ACC112 (cell line): ENCODE results near the gene IGFALS.

ENCODE experiments used
- H2AFZ ChIP-seq: fragments of 200-600 bp; sonication (generic); one replicate; pipeline ENCODE4 v1.6.0; 2017; ENCODE audit warnings: antibody characterized with exemption, low read length; ENCODE audit not compliant: unreplicated experiment
- H3K27ac ChIP-seq: fragments of 200-600 bp; sonication (generic); 2 replicates; pipeline ENCODE4 v1.5.1; 2014; ENCODE audit warnings: low read depth, mild to moderate bottlenecking, antibody characterized with exemption, low read length, moderate library complexity
- H3K27me3 ChIP-seq: fragments of 200-600 bp; sonication (generic); 2 replicates; pipeline ENCODE4 v1.6.1; 2014; ENCODE audit warnings: mild to moderate bottlenecking, antibody characterized with exemption, low read length, moderate library complexity, mixed read lengths; ENCODE audit not compliant: insufficient read depth
- H3K36me3 ChIP-seq: fragments of 200-600 bp; sonication (generic); 2 replicates; pipeline ENCODE4 v1.6.1; 2016; ENCODE audit warnings: mild to moderate bottlenecking, antibody characterized with exemption, low read length, moderate library complexity, mixed read lengths; ENCODE audit not compliant: insufficient read depth
- H3K4me1 ChIP-seq: fragments of 200-600 bp; sonication (generic); one replicate; pipeline ENCODE4 v1.6.1; 2016; ENCODE audit warnings: low read length, mixed read lengths; ENCODE audit not compliant: insufficient read depth, unreplicated experiment, control insufficient read depth
- H3K4me3 ChIP-seq: fragments of 200-600 bp; sonication (generic); 2 replicates; pipeline ENCODE4 v1.5.1; 2014; ENCODE audit warnings: mild to moderate bottlenecking, low read depth, low read length
- H3K79me2 ChIP-seq: fragments of 200-600 bp; sonication (generic); one replicate; pipeline ENCODE4 v1.6.0; 2016; ENCODE audit warnings: low read length; ENCODE audit not compliant: control insufficient read depth, unreplicated experiment, insufficient read depth

IGFALS gene

GRCh38 chr16:1740781-1741490 lies 52.6 kb downstream of the IGFALS start:
- Histone ChIP-seq H3K4me1 (peaks cover 7% of the 10 kb centered on the region), H3K36me3 (no peaks in the 10 kb centered on the region)

More at GRCh38 chr16:1740781-1741490, 52.6 kb downstream of the IGFALS start:
- no peak overlapping the region for H2AFZ ChIP-seq
- no peaks in the 10 kb centered on the region for H3K27me3 ChIP-seq
- no peak overlapping the region for H3K4me3 ChIP-seq
- peaks cover 3% of the 10 kb centered on the region for H3K79me2 ChIP-seq
- no peak overlapping the region for H3K27ac ChIP-seq
